Hematopoietic multipotent progenitor cell treated with erythropoietin and hydrocortisone succinate and interleukin-3 and kit ligand, for 8 days (in vitro differentiated cells): ENCODE data around the gene MTRR.
"Not testable (repeated sequence)": the region's sequence is repeated elsewhere in the genome, so short reads cannot be mapped to it uniquely, and the experiment has no call there.

ENCODE experiments used
- DNase-seq: peaks from one replicate; pipeline ENCODE4 v3.0.0-alpha.2; 2015

Gene MTRR

DNA sequence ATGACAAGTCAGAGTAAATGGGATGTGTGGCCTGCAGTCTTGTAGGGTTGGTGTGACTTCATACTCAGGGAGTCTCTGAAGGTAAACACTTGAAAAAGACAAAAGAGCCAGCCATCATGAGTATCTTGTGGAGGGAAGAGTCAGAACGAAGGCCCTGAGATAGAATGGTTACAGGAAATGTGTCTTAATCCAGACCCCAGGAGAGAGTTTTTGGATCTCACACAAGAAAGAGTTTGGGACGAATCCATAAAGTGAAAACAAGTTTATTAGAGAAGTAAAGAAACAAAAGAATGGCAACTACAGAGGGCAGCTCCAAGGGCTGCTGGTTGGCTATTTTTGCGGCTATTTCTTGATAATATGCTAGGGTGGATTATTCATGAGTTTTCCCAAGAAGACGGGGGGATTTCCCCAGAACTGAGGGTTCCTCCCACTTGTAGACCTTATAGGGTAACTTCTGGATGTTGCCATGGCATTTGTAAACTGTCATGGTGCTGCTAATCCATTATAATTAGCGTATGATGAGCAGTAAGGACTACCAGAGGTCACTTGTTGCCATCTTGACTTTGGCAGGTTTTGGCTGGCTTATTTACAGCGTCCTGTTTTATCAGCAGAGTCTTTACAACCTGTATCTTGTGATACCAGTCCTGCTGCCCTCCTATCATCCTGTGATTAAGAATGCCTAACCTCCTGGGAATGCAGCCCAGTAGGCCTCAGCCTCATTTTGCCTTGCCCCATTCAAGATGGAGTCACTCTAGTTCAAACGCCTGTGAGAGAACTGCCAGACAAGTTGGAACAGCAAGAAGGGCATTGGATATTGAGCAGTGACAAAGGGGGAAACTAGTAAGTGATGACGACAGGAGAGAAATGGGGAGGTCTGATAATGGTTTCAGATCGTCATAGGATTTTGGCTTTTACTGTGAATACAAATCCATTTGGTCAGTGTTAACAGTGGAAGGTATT lies 34.0 kb downstream of the MTRR start:
- DNase-seq = no peak

DNA sequence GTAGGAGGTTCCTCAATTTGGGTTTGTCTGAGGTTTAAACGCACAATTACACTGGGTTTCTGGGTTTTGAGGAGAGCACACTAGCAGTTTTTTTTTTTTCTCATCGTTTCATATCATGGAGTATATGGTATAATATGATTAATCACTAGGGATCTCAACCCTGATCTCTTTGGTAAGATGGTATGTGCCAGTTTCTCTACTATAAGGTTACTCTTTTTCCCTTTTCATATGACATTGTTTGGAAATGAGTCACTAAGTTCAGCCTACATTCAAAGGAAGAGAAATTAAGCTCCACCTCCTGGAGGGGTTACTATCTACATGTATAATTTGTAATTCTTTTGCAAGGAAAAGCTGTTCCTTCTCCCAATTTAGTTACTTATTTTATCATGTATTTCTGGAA lies 35.2 kb downstream of the MTRR start:
- no peak for DNase-seq

DNA sequence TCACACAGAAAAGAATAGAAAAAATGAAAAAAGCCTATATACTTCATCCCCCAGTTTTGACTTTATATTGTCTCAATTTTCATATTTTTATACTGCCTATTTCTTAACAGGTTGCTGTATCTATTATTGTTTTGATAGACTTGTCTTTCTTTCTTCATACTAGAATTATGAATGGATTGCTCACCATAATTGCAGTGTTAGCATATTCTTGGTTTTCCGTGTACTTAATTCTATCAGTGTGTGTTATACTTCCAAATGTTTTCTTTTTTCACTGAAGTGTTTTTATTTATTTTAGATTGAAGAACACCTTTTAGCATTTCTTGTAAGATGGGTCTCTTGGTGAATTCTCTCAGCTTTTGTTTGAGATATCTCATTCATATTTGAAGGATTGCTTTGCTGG lies 38.7 kb downstream of the MTRR start:
- no peak for DNase-seq

DNA sequence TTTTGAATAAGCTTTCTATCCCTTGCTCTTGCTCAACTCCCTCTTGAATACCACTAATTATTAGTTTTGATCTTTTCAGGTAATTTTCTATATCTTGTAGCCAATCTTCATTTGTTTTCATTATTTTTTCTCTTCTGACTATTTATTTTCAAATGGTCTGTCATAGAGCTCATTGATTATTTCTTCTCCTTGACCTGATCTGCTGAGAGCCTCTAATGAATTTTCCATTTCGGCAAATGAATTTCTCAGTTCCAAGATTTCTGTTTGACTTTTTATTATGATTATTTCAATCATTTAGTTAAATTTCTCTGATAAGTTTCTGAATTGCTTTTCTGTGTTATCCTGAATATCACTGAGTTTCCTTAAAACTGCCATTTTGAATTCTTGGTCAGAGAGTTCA lies 39.4 kb downstream of the MTRR start:
- DNase-seq = no peak

DNA sequence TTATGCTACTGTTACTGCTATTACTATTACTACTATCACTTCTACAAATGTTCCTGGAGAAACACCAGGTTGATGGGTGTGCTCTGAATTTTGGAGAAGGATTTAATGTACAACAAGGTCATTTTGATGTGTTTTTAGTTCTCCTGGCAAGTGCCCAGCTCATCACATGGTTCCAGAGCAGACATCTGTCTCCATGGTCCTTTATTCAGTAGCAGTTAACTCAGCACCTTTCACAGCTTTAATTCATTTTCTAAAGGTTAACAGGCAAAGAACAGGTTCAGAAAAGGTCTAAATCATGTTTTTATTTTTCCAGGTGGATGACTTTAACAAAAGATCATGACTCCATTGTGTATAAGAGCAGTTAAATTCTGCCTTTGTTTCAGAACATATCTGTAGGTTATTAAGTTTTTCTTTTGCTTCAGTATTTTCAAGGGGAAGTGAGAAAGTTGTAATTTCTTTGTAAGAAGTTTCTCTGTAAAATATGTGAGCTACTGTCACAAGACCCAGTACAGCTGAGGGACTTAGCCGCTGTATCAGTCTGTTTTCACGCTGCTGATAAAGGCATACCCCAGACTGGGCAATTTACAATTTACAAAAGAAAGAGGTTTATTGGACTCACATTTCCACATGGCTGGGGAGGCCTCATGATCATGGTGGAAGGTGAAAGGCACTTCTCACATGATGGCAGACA lies 41.9 kb downstream of the MTRR start:
- no peak for DNase-seq

DNA sequence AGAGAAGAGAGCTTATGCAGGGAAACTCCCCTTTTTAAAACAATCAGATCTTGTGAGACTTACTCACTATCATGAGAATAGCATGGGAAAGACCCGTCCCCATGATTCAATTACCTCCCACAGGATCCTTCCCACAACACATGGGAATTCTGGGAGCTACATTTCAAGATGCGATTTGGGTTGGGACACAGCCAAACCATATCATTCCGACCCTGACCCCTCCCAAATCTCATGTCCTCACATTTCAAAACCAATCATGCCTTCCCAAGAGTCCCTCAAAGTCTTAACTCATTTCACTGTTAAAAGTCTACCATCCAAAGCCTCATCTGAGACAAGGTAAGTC lies 42.5 kb downstream of the MTRR start:
- not testable (repeated sequence) for DNase-seq

DNA sequence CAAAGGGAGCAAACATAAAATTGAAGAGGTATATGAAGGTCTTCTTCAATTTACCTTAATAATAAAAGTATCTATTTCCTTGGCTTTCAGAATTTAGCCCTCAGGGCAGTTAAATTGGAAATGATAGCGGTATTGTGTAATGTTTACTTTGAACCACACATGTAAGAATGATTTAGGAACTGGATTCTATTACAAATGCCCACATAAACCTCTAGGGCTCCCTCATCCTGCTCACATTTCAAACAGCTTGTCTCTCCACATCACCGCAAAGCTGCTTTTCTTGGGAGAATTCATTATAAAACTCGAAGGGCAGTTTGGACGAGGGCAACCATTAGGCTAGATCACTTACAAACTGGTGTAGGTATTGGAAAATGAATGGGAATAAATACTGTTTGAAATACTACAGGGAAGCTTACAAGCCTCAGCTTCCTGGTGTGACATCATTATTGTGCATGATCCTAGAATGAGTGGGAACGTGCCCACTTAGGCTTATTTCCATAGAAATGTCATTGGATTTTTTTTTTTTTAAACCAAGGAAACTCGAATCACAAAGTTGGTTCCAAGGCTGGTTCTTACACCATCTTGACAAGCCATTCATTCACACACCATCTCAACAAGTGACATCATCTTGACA lies 47.3 kb downstream of the MTRR start:
- DNase-seq = no peak

DNA sequence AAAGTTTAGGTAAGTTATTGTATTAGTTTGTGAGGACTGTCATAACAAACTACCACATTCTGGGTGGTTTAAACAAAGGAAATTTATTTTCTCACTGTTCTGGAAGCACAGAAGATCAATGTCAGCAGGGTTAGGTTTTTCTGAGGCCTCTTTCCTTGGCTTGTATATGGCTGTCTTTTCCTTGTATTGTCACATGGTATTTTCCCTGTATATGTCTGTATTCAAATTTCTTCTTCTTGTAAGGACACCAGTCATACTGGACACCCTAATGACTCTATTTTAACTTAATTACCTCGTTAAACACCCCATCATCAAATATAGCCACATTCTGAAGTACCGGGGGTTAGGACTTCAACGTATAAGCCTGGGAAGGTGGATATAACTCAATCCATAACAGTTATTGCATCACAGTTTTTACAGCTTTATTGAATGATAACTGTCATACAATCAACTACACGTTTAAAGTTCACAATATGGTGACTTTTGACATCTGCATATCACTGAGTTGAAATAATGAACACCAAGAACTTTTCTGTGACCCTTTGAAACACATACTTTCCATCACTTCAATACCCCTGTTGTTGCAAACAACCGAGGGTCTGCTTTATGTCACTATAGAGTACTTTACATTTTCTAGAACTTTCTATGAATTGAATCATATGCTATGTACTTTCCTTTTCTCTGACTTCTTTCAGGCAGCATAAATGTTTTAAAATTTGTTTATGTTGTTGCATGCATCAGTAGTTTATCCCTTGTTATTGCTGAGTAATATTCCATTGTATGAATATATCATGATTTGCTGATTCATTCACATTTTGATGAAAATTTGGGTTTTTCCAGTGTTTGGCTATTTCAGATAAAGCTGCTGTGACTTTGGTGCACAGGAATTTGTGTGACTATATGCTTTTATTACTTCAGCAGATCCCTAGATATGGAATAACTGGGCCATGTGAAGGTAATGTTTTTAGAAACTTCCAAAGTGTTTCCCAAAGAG lies 48.5 kb downstream of the MTRR start:
- no peak for DNase-seq

DNA sequence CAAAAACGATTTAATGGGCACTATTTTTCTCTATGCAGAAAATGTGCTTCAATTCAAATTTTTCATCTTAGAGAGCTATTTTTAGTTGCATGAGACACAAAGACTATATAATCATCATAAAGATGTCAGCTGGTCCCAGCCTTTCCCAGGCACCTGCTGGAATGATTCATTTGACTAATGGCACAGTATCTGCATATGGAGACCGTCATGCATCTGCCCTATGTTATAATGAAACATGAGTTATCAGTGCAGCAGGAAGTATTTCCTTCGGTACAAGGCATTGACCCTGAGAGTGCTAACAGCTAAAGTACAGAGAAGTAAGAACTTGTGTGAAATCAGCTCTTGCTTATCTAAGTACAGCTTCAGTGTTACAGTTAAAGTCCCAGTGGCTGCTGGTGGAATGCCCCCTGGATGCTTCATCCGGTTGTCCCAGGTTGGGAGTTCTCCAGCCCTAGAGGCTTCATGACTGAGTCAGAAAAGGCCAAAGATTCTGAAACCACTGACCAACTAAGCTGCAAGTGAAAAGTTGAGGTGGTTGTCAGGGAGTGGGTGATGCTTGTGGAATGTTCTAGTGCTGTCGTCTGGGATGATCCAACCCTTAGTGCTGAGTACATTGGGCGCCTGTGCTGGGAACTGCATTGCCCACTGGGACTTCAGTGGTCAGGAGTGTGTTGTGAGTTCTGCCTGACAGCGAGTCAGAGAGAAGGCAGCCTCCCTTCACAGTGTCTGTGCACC lies 57.2 kb downstream of the MTRR start:
- DNase-seq = no peak

DNA sequence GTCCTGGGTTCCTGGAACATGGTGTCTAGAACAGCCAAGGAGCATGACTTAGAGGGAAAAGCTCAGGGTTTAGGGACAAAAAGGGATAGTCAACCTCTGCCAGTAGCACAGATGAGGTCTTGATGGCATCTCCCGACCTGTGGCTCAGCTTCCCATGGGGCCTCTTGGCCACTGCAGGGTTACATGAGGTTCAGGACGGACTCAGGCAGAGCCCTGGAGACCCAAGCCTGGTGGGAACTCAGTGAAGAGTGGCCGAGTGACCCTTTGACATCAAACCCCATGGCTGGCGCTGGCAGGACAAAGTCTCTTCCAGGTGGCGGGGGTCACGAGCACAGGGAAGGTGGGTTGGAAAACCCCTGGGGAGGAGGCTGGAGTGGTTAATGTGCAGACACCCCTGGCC lies 57.8 kb downstream of the MTRR start:
- no peak for DNase-seq

DNA sequence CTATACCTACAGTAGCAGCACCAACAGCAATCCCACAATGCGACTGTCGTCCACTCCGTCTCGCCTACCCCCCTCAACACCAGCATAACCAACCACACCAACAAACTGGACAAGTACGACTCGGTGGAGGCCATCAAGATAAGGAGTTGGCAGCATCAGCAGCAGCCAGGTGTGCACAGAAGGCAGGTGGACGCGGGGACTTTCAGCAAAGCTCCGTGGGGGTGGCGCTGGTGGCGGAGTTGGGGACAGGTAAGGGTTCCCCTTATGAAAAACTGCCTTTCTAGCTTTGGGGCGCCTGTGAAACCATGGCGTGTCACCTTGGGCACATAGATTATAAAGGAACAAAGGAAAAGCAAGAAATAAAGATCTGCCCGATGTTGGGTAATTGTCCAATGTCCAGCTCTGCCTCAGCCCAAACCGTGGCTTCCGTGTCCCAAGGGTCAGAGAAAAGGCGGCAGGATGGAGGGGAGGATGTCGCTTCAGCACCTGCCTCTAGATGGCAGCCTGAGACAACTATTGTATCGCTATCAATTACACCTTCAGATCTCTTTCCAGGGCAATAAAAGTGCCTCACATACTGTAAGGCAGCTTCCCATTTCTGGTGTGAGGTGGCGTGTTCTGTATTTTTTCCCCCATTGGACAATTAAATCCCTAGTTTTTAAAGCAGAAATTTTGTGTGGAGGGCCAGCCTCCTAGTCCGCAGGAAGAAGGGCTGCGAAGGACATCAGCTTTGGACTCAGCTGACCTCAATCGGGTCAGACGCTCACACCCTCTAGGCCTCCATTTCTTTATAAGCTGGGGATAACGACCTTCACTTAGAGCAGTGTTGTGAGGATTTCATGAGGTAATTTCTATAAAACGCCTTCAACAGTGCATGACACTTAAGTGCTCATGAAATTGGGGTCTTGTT lies 58.8 kb downstream of the MTRR start:
- peak; percentile 53 for DNase-seq

DNA sequence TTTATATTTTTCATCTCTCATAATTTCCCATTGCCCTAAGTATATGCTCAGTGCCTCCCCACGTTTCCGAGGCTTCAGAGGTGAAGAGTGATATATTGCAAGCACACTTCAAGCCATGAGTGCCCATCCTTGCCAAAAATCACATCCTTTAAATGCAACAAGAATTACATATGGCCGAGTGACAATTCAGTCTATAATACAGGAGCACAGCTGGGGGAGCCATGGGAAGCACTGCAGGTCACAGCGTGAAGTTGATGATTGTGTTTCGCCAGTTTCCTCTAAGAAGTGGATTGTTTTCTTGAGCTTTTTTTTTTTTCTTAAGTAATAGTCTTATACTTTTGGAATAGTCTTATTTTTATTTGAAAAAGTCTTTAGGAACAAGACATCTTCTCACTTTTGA lies 61.1 kb downstream of the MTRR start:
- DNase-seq = no peak

DNA sequence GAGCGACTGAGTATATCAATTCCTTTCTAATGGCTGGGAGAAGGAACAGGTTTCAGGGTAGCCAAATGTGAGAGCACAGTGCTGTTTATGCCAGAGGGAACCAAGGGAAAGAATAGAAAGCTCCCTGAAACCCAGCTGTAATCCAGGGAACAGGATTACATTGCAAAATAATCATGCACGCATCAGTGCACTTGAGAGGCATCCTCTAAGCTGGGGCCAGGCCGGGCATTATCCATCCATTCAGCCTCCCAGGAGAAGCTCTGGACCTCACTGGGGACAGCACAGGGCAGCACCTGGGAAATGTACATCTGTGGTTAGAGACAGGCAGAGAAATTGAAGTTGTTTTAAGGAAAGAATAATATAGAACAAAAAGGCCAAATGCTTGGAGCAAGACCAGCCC lies 72.7 kb downstream of the MTRR start:
- no peak for DNase-seq

DNA sequence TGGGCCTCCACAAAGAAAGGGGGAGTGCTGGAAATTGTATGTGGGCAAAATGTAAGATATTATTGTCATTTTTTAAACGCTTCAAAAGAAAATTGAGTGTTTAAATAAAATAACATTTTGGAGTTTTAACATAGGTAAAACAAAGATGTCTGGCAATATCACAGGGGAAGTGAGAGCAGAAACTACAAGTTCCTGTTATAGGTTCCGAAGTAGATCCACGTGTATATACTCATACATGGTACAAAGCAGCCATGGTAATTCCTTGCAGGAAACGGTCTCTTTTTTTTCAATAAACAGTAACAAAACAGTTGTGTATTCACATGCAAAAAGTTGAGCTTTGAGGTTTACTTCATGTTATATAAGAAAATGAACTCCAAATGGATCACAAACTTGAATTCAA lies 78.4 kb downstream of the MTRR start:
- DNase-seq = no peak
